Neural cell (in vitro differentiated cells): ENCODE measurements around the gene HOXA2. TPM values are rescaled to one million over a fixed set of nuclear protein-coding genes. Genes with fewer than 3 reads are reported as not detected.

Experiments
- H2AFZ ChIP-seq: fragments of 200-600, 300-800 bp; sonication (generic), shearing (Covaris generic); 2 replicates; pipeline ENCODE4 v1.6.0; 2014; ENCODE audit warnings: low read depth, mild to moderate bottlenecking, antibody characterized with exemption, low read length, moderate library complexity
- H3F3A ChIP-seq: fragments of 200-600 bp; shearing (Covaris generic); 2 replicates; pipeline ENCODE4 v1.6.1; 2016; ENCODE audit warnings: mild to moderate bottlenecking, moderate library complexity, mixed read lengths, antibody characterized with exemption, low read length; ENCODE audit not compliant: insufficient read depth, poor library complexity, severe bottlenecking
- H3K27ac ChIP-seq: fragments of 200-600, 300-800 bp; sonication (generic), shearing (Covaris generic); 2 replicates; pipeline ENCODE4 v1.5.1; 2014; ENCODE audit warnings: mild to moderate bottlenecking, low read length, moderate library complexity
- H3K27me3 ChIP-seq: fragments of 300-800, 200-600 bp; sonication (generic), shearing (Covaris generic); 2 replicates; pipeline ENCODE4 v1.6.0; 2014; ENCODE audit warnings: mild to moderate bottlenecking, low read depth, low read length, moderate library complexity; ENCODE audit not compliant: insufficient read depth
- H3K36me3 ChIP-seq: fragments of 300-800, 200-600 bp; sonication (generic), shearing (Covaris generic); 2 replicates; pipeline ENCODE4 v1.5.1; 2014; ENCODE audit warnings: mild to moderate bottlenecking, antibody characterized with exemption, low read length, moderate library complexity; ENCODE audit not compliant: insufficient read depth
- H3K4me2 ChIP-seq: fragments of 300-800, 200-600 bp; sonication (generic), shearing (Covaris generic); 2 replicates; pipeline ENCODE4 v1.6.0; 2014; ENCODE audit warnings: mild to moderate bottlenecking, low read length
- H3K4me3 ChIP-seq: fragments of 300-800, 200-600 bp; sonication (generic), shearing (Covaris generic); 2 replicates; pipeline ENCODE4 v1.5.1; 2014; ENCODE audit warnings: mild to moderate bottlenecking, low read length, moderate library complexity
- H3K79me2 ChIP-seq: fragments of 200-600 bp; shearing (Covaris generic); replicated peaks from 2 replicates; pipeline ENCODE4 v1.6.0; 2014; ENCODE audit warnings: mild to moderate bottlenecking, low read length, moderate library complexity; ENCODE audit not compliant: insufficient read depth
- H3K9ac ChIP-seq: fragments of 300-800, 200-600 bp; sonication (generic), shearing (Covaris generic); 2 replicates; pipeline ENCODE4 v1.6.1; 2016; ENCODE audit warnings: mild to moderate bottlenecking, low read length, mixed read lengths
- H3K9me2 ChIP-seq: fragments of 200-600 bp; shearing (Covaris generic); 2 replicates; pipeline ENCODE4 v1.6.1; 2016; ENCODE audit warnings: mild to moderate bottlenecking, low read length, mixed read lengths; ENCODE audit not compliant: insufficient read depth
- H3K9me3 ChIP-seq: fragments of 200-600, 300-800 bp; sonication (generic), shearing (Covaris generic); 2 replicates; pipeline ENCODE4 v1.6.1; 2016; ENCODE audit warnings: mild to moderate bottlenecking, mixed run types, low read length, moderate library complexity, mixed read lengths
- H4K20me1 ChIP-seq: fragments of 200-600 bp; shearing (Covaris generic); 2 replicates; pipeline ENCODE4 v1.6.1; 2016; ENCODE audit warnings: mild to moderate bottlenecking, mixed run types; ENCODE audit not compliant: insufficient read depth
- EP300 ChIP-seq: fragments of 450-650 bp; conservative IDR thresholded peaks from 2 replicates; pipeline ENCODE4 v1.6.1; 2014; ENCODE audit warnings: antibody characterized with exemption, mild to moderate bottlenecking, moderate library complexity; ENCODE audit not compliant: poor library complexity, severe bottlenecking
- EZH2 ChIP-seq: fragments of 200-600, 300-800 bp; shearing (Covaris generic), sonication (generic); IDR thresholded peaks from 2 replicates; pipeline ENCODE4 v1.6.1; 2014; ENCODE audit warnings: antibody characterized with exemption, low read length, borderline replicate concordance, mild to moderate bottlenecking; ENCODE audit not compliant: insufficient read depth, poor library complexity, severe bottlenecking
- MXI1 ChIP-seq: fragments of 450-650 bp; conservative IDR thresholded peaks from 2 replicates; pipeline ENCODE4 v1.6.1; 2014; ENCODE audit warnings: antibody characterized with exemption, mild to moderate bottlenecking; ENCODE audit not compliant: poor library complexity, severe bottlenecking
- POLR2AphosphoS5 ChIP-seq: IDR thresholded peaks from 2 replicates; pipeline ENCODE4 v1.6.1; 2012
- RAD21 ChIP-seq: fragments of 450-650 bp; conservative IDR thresholded peaks from 2 replicates; pipeline ENCODE4 v1.6.1; 2014; ENCODE audit warnings: antibody characterized with exemption, mild to moderate bottlenecking, moderate library complexity
- SMC3 ChIP-seq: fragments of 450-650 bp; conservative IDR thresholded peaks from 2 replicates; pipeline ENCODE4 v1.6.1; 2014; ENCODE audit warnings: antibody characterized with exemption, mild to moderate bottlenecking, moderate library complexity; ENCODE audit not compliant: poor library complexity
- TAF1 ChIP-seq: IDR thresholded peaks from 2 replicates; pipeline ENCODE4 v1.6.1; 2012; ENCODE audit warnings: low read depth
- polyA plus RNA-seq: library from polyadenylated mRNA; depleted of rRNA; stranded (reverse); fragments of >200 nt; gene quantifications from 2 replicates; pipeline ENCODE4 v1.2.3, GENCODE V29; 2014
- TF ChIP-seq, protein P1 (sequence below): IDR thresholded peaks from 2 replicates; pipeline ENCODE4 v1.6.1; 2012; ENCODE audit warnings: borderline replicate concordance
- TF ChIP-seq, protein P2 (sequence below): fragments of 450-650 bp; IDR thresholded peaks from 2 replicates; pipeline ENCODE4 v1.5.1; 2014; ENCODE audit warnings: antibody characterized with exemption, mild to moderate bottlenecking, moderate library complexity; ENCODE audit not compliant: poor library complexity, severe bottlenecking

Gene HOXA2
- polyA plus RNA-seq, 1 donor from 2014 or later = not detected

DNA sequence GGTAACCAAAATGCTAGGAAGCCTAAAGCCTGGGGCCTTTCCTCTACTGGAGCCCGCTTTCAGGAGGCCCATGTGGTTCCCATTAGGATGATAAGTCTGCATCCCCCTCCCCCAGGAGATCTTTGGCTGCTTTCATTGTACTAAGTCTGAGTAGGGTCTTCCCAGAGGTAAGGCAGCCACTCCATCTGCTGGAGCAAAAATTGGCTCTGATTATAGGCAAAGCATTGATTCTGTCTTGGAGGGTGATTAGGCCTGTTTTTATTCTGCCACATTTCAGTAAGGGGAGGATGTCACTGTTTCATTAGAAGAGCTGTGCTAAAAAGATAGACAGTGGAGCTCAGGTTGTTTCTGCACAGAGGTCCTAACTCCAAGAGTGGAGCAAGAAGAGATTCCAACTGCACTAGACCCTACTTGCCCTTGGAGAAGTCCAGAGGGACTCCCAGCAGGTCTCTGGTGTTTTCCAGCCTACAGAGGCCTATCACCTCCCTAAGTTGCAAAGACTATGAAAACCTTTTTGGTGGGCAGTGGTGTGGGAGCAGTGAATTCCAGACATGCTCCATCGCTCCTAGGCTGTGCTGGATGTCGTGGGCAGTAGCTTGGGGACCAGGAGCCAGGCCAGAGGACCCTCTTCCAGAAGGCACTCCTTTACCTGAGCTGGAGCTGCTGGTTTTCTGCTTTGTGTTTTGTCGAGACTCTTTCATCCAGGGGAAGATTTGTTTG is 7.1 kb upstream of the HOXA2 start:
- H3K27me3 ChIP-seq = peaks cover 97% of the 10 kb centered on the region

DNA sequence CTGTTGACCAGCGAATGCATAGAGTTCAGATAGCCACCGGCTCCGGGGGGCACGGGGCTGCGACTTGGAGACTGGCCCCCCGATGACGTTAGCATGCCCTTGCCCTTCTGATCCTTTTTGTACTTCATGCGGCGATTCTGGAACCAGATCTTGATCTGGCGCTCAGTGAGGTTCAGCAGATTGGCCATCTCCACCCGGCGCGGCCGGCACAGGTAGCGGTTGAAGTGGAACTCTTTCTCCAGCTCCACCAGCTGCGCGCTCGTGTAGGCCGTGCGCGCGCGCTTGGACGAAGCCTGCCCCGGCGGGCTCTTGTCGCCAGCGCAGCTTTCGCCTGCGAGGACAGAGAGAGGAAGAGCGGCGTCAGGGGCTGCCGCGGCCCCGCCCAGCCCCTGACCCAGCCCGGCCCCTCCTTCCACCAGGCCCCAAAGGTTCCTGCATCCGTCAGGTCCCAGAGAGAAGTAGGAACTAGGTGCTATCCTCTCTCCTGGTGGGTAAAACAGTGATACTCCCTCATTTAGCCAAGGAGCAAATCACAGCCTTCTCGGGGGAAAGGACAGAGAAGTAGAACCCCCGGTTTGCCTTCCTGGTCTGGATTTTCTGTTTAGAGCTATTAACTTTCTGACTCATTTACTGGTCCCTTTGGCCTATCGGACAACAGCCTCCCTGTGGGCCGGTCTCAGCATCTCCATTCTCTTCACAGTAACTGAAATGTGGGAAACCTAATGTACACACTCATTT is 6.1 kb upstream of the HOXA2 start:
- peaks cover 100% of the 10 kb centered on the region for H3K27me3 ChIP-seq
- no peak overlapping the region for H3K4me3 ChIP-seq
- no peaks in the 10 kb centered on the region for H3K9me2 ChIP-seq
- H3F3A ChIP-seq = no peaks in the 10 kb centered on the region
- no peak overlapping the region for H2AFZ ChIP-seq
- H4K20me1 ChIP-seq = no peaks in the 10 kb centered on the region
- H3K9ac ChIP-seq = no peak overlapping the region
- no peak overlapping the region for H3K4me2 ChIP-seq
- no peaks in the 10 kb centered on the region for H3K9me3 ChIP-seq
- TF ChIP-seq, protein P1, sequence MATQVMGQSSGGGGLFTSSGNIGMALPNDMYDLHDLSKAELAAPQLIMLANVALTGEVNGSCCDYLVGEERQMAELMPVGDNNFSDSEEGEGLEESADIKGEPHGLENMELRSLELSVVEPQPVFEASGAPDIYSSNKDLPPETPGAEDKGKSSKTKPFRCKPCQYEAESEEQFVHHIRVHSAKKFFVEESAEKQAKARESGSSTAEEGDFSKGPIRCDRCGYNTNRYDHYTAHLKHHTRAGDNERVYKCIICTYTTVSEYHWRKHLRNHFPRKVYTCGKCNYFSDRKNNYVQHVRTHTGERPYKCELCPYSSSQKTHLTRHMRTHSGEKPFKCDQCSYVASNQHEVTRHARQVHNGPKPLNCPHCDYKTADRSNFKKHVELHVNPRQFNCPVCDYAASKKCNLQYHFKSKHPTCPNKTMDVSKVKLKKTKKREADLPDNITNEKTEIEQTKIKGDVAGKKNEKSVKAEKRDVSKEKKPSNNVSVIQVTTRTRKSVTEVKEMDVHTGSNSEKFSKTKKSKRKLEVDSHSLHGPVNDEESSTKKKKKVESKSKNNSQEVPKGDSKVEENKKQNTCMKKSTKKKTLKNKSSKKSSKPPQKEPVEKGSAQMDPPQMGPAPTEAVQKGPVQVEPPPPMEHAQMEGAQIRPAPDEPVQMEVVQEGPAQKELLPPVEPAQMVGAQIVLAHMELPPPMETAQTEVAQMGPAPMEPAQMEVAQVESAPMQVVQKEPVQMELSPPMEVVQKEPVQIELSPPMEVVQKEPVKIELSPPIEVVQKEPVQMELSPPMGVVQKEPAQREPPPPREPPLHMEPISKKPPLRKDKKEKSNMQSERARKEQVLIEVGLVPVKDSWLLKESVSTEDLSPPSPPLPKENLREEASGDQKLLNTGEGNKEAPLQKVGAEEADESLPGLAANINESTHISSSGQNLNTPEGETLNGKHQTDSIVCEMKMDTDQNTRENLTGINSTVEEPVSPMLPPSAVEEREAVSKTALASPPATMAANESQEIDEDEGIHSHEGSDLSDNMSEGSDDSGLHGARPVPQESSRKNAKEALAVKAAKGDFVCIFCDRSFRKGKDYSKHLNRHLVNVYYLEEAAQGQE = no peak
- no peak for TF ChIP-seq POLR2AphosphoS5
- no peak for TF ChIP-seq EP300
- TF ChIP-seq EZH2 = peak; percentile 72
- TF ChIP-seq TAF1 = no peak
- TF ChIP-seq SMC3 = no peak
- no peak for TF ChIP-seq RAD21
- TF ChIP-seq MXI1 = no peak
- no peaks in the 10 kb centered on the region for H3K36me3 ChIP-seq
- H3K27ac ChIP-seq = no peak overlapping the region
- H3K79me2 ChIP-seq = no peaks in the 10 kb centered on the region

More for the DNA sequence above, 7.1 kb upstream of the HOXA2 start:
- H3K36me3 ChIP-seq = no peaks in the 10 kb centered on the region
- H3K4me3 ChIP-seq = no peak overlapping the region
- no peak overlapping the region for H3K9ac ChIP-seq
- TF ChIP-seq EP300 = no peak
- TF ChIP-seq, protein P1 = no peak
- TF ChIP-seq, protein P2, sequence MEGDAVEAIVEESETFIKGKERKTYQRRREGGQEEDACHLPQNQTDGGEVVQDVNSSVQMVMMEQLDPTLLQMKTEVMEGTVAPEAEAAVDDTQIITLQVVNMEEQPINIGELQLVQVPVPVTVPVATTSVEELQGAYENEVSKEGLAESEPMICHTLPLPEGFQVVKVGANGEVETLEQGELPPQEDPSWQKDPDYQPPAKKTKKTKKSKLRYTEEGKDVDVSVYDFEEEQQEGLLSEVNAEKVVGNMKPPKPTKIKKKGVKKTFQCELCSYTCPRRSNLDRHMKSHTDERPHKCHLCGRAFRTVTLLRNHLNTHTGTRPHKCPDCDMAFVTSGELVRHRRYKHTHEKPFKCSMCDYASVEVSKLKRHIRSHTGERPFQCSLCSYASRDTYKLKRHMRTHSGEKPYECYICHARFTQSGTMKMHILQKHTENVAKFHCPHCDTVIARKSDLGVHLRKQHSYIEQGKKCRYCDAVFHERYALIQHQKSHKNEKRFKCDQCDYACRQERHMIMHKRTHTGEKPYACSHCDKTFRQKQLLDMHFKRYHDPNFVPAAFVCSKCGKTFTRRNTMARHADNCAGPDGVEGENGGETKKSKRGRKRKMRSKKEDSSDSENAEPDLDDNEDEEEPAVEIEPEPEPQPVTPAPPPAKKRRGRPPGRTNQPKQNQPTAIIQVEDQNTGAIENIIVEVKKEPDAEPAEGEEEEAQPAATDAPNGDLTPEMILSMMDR = no peak
- TF ChIP-seq EZH2 = no peak
- TF ChIP-seq RAD21 = no peak
- no peak for TF ChIP-seq TAF1
- no peak for TF ChIP-seq SMC3
- TF ChIP-seq MXI1 = no peak
- TF ChIP-seq POLR2AphosphoS5 = no peak
- H3F3A ChIP-seq = no peaks in the 10 kb centered on the region
- H4K20me1 ChIP-seq = no peaks in the 10 kb centered on the region
- H3K9me2 ChIP-seq = no peaks in the 10 kb centered on the region
- H3K27ac ChIP-seq = no peak overlapping the region
- no peak overlapping the region for H3K4me2 ChIP-seq
- no peaks in the 10 kb centered on the region for H3K9me3 ChIP-seq
- H2AFZ ChIP-seq = no peak overlapping the region
- no peaks in the 10 kb centered on the region for H3K79me2 ChIP-seq
